Measurements from ENCODE around the gene KRT8.

Gene KRT8

DNA sequence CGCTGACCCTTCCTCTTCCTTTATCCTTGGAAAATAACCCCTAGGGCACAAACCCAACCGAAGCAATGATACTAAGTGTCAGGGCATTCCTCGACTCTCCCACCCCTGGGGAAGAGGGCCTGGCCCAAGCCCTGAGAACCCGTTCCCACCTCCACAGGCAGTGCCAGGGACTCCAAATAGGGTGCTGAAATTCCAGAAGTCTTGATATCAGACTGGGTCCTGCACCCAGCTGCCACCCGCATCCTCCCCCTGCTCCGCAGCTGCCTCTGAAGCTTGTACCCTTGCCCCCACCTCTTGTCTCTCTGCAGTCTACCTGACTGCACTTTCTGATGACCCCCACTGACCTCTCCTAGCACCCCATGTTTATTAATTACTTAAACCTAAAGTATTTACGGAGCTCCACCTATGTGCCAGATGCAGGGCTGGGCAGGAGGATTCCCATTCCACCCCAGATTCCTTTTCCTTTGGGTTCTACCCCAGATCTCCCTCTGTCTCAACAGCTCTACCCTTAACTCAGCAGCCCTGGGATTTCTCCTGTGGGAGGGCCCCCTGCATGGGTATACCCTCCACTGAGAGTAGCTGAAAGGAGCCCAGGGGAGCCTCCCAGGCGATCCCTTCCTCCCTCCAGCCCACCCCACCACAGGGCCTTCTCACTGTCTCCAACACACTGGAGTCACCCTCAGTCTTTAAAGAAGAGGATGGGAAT is 40.0 kb upstream of the KRT8 start:
- TF ChIP-seq, protein P1, sequence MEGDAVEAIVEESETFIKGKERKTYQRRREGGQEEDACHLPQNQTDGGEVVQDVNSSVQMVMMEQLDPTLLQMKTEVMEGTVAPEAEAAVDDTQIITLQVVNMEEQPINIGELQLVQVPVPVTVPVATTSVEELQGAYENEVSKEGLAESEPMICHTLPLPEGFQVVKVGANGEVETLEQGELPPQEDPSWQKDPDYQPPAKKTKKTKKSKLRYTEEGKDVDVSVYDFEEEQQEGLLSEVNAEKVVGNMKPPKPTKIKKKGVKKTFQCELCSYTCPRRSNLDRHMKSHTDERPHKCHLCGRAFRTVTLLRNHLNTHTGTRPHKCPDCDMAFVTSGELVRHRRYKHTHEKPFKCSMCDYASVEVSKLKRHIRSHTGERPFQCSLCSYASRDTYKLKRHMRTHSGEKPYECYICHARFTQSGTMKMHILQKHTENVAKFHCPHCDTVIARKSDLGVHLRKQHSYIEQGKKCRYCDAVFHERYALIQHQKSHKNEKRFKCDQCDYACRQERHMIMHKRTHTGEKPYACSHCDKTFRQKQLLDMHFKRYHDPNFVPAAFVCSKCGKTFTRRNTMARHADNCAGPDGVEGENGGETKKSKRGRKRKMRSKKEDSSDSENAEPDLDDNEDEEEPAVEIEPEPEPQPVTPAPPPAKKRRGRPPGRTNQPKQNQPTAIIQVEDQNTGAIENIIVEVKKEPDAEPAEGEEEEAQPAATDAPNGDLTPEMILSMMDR (IDR thresholded peaks at IDR 0.05; ENCODE audit: low read depth, low read length, missing control alignments) = no peak
- DNase-seq (ENCODE audit: low read depth) = no peak
- in situ Hi-C loops (cut with HindIII; ENCODE audit: low sequenced_read_pairs) = no loop called here
- H3K4me3 ChIP-seq (ENCODE audit: low read depth, low read length) = no peak overlapping the region

DNA sequence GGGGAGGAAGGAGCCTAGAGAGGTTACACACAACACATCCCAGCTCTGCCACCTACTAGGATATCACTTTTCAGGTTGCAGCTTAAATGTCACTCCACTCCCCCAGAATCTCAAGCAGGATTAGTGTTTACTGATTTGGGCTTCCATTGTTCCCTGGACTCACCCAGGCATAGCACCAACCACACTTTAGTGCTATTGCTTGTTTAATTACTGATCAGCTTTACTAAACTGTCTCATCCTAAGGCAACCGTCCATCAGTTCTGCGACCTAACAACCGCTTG is 38.0 kb upstream of the KRT8 start:
- in situ Hi-C loops (cut with HindIII; ENCODE audit: low sequenced_read_pairs) = no loop called here
- no peak for DNase-seq (ENCODE audit: low read depth)
- TF ChIP-seq, protein P1 (IDR thresholded peaks at IDR 0.05; ENCODE audit: low read depth, low read length, missing control alignments) = no peak

DNA sequence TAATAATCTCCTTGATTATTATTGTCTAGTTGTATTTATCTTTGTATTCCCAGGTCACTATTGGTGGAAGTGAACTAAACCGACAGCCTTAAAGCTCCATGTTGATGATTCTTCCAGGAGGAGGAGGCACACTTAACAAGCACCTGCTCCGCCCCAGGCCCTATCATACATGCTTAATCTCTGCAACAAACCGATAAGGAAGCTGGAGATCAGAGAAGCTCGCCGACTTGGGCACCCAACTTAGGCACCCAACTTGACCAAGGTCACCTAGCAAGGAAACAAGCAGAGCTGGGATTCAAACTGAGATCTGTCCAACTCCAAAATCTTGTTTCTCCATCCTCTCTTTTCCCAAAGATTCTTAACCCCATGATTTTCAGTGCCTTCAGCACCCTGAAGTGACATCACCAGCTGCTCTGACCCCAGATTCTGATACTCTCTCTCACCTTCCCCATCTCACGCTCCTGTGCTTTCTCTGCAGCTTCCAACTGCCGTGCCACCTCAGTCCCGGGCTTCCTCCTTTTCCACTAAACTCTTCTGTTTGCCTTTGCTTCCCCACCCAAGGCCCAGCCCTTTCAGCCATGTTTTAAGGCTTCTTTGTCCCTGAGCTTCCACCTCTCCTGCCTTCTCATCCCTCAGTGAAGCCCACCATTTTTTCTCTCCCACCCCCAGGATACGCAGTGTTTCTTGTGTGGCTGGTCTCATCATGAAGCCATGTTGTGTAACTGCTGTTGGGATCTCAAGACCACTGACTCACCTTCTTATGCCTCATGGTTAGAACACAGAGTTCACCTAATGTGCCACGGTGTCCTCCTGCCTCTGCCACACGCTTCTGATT is 37.4 kb upstream of the KRT8 start:
- H3K4me3 ChIP-seq (ENCODE audit: low read depth, low read length) = no peak overlapping the region
- in situ Hi-C loops (cut with HindIII; ENCODE audit: low sequenced_read_pairs) = no loop called here
- no peak for DNase-seq (ENCODE audit: low read depth)
- TF ChIP-seq, protein P1 (IDR thresholded peaks at IDR 0.05; ENCODE audit: low read depth, low read length, missing control alignments) = no peak

More for the DNA sequence above, 38.0 kb upstream of the KRT8 start:
- H3K4me3 ChIP-seq (ENCODE audit: low read depth, low read length) = no peak overlapping the region

DNA sequence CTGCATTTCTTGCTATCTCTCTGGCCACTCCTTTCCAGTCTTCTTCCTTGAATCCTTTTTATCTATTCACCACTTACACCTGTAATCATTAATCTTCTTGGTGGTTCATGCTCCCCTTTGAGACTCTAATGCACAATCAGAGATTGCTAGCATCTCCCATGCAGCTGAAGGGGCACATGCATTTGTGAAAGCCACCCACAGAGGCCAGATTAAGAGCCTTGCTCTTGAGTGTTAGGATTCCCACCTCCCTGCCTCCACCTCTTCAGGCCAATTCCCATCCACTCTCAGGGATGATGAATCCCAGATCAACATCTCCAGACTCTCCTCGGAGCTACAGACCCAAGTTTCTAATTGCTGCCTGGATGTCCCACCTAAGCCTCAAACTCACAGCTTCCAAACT is 24.7 kb upstream of the KRT8 start:
- no peak for DNase-seq (ENCODE audit: low read depth)
- in situ Hi-C loops (cut with HindIII; ENCODE audit: low sequenced_read_pairs) = no loop called here
- H3K4me3 ChIP-seq (ENCODE audit: low read depth, low read length) = no peak overlapping the region
- TF ChIP-seq, protein P1 (IDR thresholded peaks at IDR 0.05; ENCODE audit: low read depth, low read length, missing control alignments) = no peak

DNA sequence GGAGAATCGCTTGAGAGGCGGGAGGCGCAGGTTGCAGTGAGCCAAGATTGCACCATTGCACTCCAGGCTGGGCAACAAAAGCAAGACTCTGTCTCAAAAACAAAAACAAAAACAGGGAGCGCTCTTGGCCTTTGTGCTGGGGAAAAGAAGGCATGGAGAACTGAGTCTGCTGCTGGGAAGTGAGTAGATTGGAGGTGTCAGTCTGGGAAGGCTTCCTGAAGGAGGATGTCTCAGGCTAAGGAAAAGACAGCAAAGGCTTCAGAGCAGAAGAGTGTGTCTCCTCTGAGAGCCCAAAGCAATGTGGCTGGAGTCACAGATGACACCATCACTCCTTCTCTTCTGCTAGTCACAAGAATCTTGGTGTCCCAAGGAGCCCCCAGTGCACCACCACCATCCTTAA is 23.1 kb upstream of the KRT8 start:
- TF ChIP-seq, protein P1 (IDR thresholded peaks at IDR 0.05; ENCODE audit: low read depth, low read length, missing control alignments) = no peak
- in situ Hi-C loops (cut with HindIII; ENCODE audit: low sequenced_read_pairs) = no loop called here
- H3K4me3 ChIP-seq (ENCODE audit: low read depth, low read length) = no peak overlapping the region
- no peak for DNase-seq (ENCODE audit: low read depth)

DNA sequence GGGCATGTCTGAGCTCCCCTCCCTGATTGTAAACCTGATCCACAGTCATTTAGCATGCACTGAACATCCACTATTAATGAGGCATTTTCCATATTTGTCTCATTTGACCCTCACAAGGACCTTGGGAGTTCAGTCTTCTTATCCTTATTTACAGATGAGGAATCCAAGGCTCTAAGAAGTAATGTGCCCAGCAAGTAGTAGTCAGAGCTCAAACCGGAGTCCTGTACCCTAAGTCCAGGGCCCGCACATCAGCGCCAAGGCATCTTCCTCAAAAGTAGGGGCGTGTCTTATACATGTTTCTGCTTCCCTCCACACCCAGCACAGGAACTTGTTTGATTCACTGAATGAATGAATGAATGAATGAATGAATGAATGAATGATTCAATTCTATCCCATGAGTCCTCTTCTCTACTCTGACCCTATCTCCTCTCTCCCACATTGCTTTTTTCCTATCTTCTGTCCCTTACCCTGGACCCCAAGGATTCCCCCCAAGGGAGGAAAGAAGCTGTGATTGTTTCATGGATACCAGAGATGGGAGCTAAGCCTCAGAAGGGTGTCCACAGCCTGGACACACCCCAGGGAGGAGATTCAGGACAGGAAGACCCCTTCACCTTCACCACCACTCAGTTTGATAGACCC is 21.8 kb upstream of the KRT8 start:
- TF ChIP-seq, protein P1 (IDR thresholded peaks at IDR 0.05; ENCODE audit: low read depth, low read length, missing control alignments) = no peak
- no peak for DNase-seq (ENCODE audit: low read depth)
- no peak overlapping the region for H3K4me3 ChIP-seq (ENCODE audit: low read depth, low read length)
- in situ Hi-C loops (cut with HindIII; ENCODE audit: low sequenced_read_pairs) = no loop called here
